Adrenal gland (tissue), 12 donors: ENCODE results near the gene MYOM3. TPM values are rescaled to one million over a fixed set of nuclear protein-coding genes. Genes with fewer than 3 reads are reported as not detected.

Source experiments
- DNase-seq, 7 donors: peaks; one replicate each; pipeline ENCODE4 v3.0.0-alpha.2; 2019 to 2020
- H3K27ac ChIP-seq, 5 donors: fragments of 200-600 bp; sonication (generic) in 4 of 5; 1 replicate in 3 of 5; 2 replicates in 2 of 5; pipeline versions ENCODE4 v1.5.1 to v1.8.0; 2016 to 2020; ENCODE audit warnings: mild to moderate bottlenecking in 1 of 5
- H3K27me3 ChIP-seq: fragments of 200-600 bp; 2 replicates; pipeline ENCODE4 v1.8.0; 2021
- H3K36me3 ChIP-seq, 2 donors: fragments of 200-600 bp; replicated peaks in 1 of 2; 1 replicate in 1 of 2; 2 replicates in 1 of 2; pipeline versions ENCODE4 v1.5.1 to v1.8.0; 2018 to 2022
- H3K4me1 ChIP-seq, 2 donors: fragments of 200-600 bp; replicated peaks in 1 of 2; 1 replicate in 1 of 2; 2 replicates in 1 of 2; pipeline versions ENCODE4 v1.5.1 to v1.8.0; 2018 to 2021
- H3K4me3 ChIP-seq, 4 donors: fragments of 200-600 bp; sonication (generic) in 3 of 4; one replicate each; pipeline ENCODE4 v1.5.1; 2016 to 2018
- H3K9me3 ChIP-seq, 3 donors: fragments of 200-600 bp; sonication (generic) in 1 of 3; replicated peaks in 1 of 3; 1 replicate in 2 of 3; 2 replicates in 1 of 3; pipeline versions ENCODE4 v1.5.1 to v1.8.0; 2016 to 2021
- CTCF ChIP-seq, 6 experiments: fragments of 450-650 bp in 4 of 6; fragments of 200-600 bp in 2 of 6; sonication (generic) in 1 of 6; IDR thresholded peaks; 1 replicate in 5 of 6; 2 replicates in 1 of 6; pipeline versions ENCODE4 v1.5.1 to v1.8.0; 2016 to 2021; ENCODE audit warnings: antibody characterized with exemption in 6 of 6, mild to moderate bottlenecking in 2 of 6, moderate library complexity in 1 of 6
- POLR2A ChIP-seq, 2 donors: fragments of 450-650 bp; IDR thresholded peaks; one replicate each; pipeline ENCODE4 v1.6.1; 2017; ENCODE audit warnings: antibody characterized with exemption in 2 of 2, mild to moderate bottlenecking in 2 of 2, moderate library complexity in 1 of 2
- WGBS, 4 donors: extraction: QIAGEN DNeasy Blood & Tissue Kit in 2 of 4; methylation state at CpG; one replicate each; pipeline versions ENCODE4 v1.1.5 to v1.1.7; 2013 to 2017; 5-methylcytosine and 5-hydroxymethylcytosine counted together
- intact Hi-C, 2 donors: fragments of 100-400 bp; cut with DNase I; formaldehyde crosslinking; loops; one replicate each; pipeline versions ENCODE4 v1.14.1 to v1.15.0; 2022 to 2023
- polyA plus RNA-seq, 3 donors: library from polyadenylated mRNA; stranded (reverse); fragments of 200-250 nt in 2 of 3; fragments of 350-450 nt in 1 of 3; fragmentation: Illumina TruSeq in 1 of 3; extraction: RNeasy Lipid Tissue Mini Kit (QIAGEN cat#74804) in 1 of 3; gene quantifications; one replicate each; pipeline ENCODE4 v1.2.3, GENCODE V29; 2013 to 2014
- total RNA-seq, 9 donors: library from RNA; depleted of rRNA in 4 of 9; stranded (reverse); fragments of >200 nt in 4 of 9; fragments of 120-200 nt in 1 of 9; fragmentation: NEBNext Ultra II Directional in 1 of 9; extraction: Animal tissue kit (Norgen Biotek cat#: 25700) in 1 of 9; gene quantifications; one replicate each; pipeline versions ENCODE4 v1.1.0 to v1.2.4, GENCODE V29; 2013 to 2023
- donor health status: healthy with polysubstance abuse.
- donor health status: Bipolar disorder and iron deficiency.
- donor health status: DM: yes; HTN: yes; CAD: no.
- donor health status: DM: no; HTN: no; CAD: no.
- donor health status: DM: no; HTN: no; CAD: no.
- donor health status: DM: yes; HTN: yes; CAD: no.

The MYOM3 gene
- total and polyA plus RNA-seq, 12 donors: 0.09 to 7.0 (median 0.18) TPM

GRCh38 chr1:24120965-24121364, 9.0 kb upstream of the MYOM3 start:
- 73 to 90% (median 78%) methylated on average over 2 to 3 of the region's 3 CpGs for WGBS, 4 donors
- Histone ChIP-seq H3K27me3 (no peaks in the 10 kb centered on the region), H3K4me3 (no peak overlapping the region), H3K36me3 (no peaks in the 10 kb centered on the region), H3K4me1 (peaks cover 7 to 10% of the 10 kb centered on the region in 2 donors), H3K9me3 (no peaks in the 10 kb centered on the region), H3K27ac (peak overlapping the region in 1 of 5 donors; percentile 56)
- DNase-seq: no peak
- intact Hi-C loops: no loop called here
- no peak for TF ChIP-seq CTCF (IDR thresholded peaks at IDR 0.05)
- TF ChIP-seq POLR2A (IDR thresholded peaks at IDR 0.05): no peak

- Histone ChIP-seq H3K9me3 (no peaks in the 10 kb centered on the region), H3K27me3 (no peaks in the 10 kb centered on the region), H3K4me3 (no peak overlapping the region), H3K4me1 (peaks cover 7 to 10% of the 10 kb centered on the region in 2 donors), H3K27ac (peak overlapping the region in 2 of 5 donors; percentile 44 to 56), H3K36me3 (no peaks in the 10 kb centered on the region)
- 28 to 39% (median 32%) methylated on average over 8 to 17 of the region's 17 CpGs for WGBS, 4 donors
- TF ChIP-seq CTCF (IDR thresholded peaks at IDR 0.05): no peak
- TF ChIP-seq POLR2A (IDR thresholded peaks at IDR 0.05): no peak
- intact Hi-C loops: no loop called here
- DNase-seq: peak; percentile 45 to 83 (median 73)
These were observed 8.2 kb upstream of the MYOM3 start for GRCh38 chr1:24119859-24120756.

GRCh38 chr1:24119489-24119858, 7.5 kb upstream of the MYOM3 start:
- no peaks in the 10 kb centered on the region for H3K9me3 ChIP-seq
- no peaks in the 10 kb centered on the region for H3K27me3 ChIP-seq
- peaks cover 7 to 10% of the 10 kb centered on the region in 2 donors for H3K4me1 ChIP-seq
- intact Hi-C loops: no loop called here
- WGBS, 4 donors: 63 to 75% (median 70%) methylated on average over 3 to 5 of the region's 5 CpGs
- TF ChIP-seq CTCF (IDR thresholded peaks at IDR 0.05) (no peak), POLR2A (IDR thresholded peaks at IDR 0.05) (no peak)
- peak overlapping the region in 2 of 5 donors; percentile 4 to 56 for H3K27ac ChIP-seq
- H3K36me3 ChIP-seq: no peaks in the 10 kb centered on the region
- H3K4me3 ChIP-seq: no peak overlapping the region
- DNase-seq: no peak

- Histone ChIP-seq H3K4me3 (no peak overlapping the region), H3K9me3 (no peaks in the 10 kb centered on the region), H3K27me3 (no peaks in the 10 kb centered on the region), H3K36me3 (no peaks in the 10 kb centered on the region), H3K4me1 (peaks cover 7 to 10% of the 10 kb centered on the region in 2 donors), H3K27ac (no peak overlapping the region)
- 71 to 79% (median 77%) methylated on average over 5 to 8 of the region's 8 CpGs for WGBS, 4 donors
- intact Hi-C loops: no loop called here
- TF ChIP-seq CTCF (IDR thresholded peaks at IDR 0.05) (no peak), POLR2A (IDR thresholded peaks at IDR 0.05) (no peak)
- DNase-seq: no peak
These were observed 6.7 kb upstream of the MYOM3 start for GRCh38 chr1:24118410-24119242.
